Activated naive CD8-positive, alpha-beta T cell treated with anti-CD3 and anti-CD28 coated beads, Interleukin-2, amount 10 ng/mL, durations not matched to agents 7 days and 5 days (primary cell): Measurements from ENCODE around the gene FBXW5. TPM values are rescaled to one million over a fixed set of nuclear protein-coding genes. Genes with fewer than 3 reads are reported as not detected.

Experiments used
- ATAC-seq: fragments of 150-1000 bp; cut with Tn5 transposase; one replicate; pipeline ENCODE4 v1.10.0; 2021; ENCODE audit warnings: low read depth, moderate library complexity
- POLR2A ChIA-PET: fragments of 350-600 bp; sonication (Branson Sonifier 250); formaldehyde crosslinking; loops from one replicate; lab custom pipeline; 2021; ENCODE audit warnings: antibody characterized with exemption; lab: Charles Lee
- DNase-seq: peaks from one replicate; pipeline ENCODE4 v3.0.0; 2021
- H3K27ac Mint-ChIP-seq: one replicate; pipeline ENCODE4 v1.8.0; 2022; ENCODE audit warnings: mild to moderate bottlenecking, mixed read lengths
- H3K27me3 Mint-ChIP-seq: one replicate; pipeline ENCODE4 v1.8.0; 2022; ENCODE audit warnings: mild to moderate bottlenecking, moderate library complexity, mixed read lengths
- H3K36me3 Mint-ChIP-seq: one replicate; pipeline ENCODE4 v1.8.0; 2021; ENCODE audit warnings: mild to moderate bottlenecking, mixed read lengths
- H3K4me1 Mint-ChIP-seq: one replicate; pipeline ENCODE4 v1.8.0; 2021; ENCODE audit warnings: mixed read lengths
- H3K4me3 Mint-ChIP-seq: one replicate; pipeline ENCODE4 v1.8.0; 2022; ENCODE audit warnings: mild to moderate bottlenecking, moderate library complexity, mixed read lengths
- H3K9me3 Mint-ChIP-seq: one replicate; pipeline ENCODE4 v1.8.0; 2021; ENCODE audit warnings: mixed read lengths
- total RNA-seq, 2 experiments: library from RNA; stranded (reverse); gene quantifications; one replicate each; pipeline ENCODE4 v1.2.3, GENCODE V29; 2021

The FBXW5 gene
- total RNA-seq, 2 experiments from 2014 or later: 103 to 104 TPM

DNA sequence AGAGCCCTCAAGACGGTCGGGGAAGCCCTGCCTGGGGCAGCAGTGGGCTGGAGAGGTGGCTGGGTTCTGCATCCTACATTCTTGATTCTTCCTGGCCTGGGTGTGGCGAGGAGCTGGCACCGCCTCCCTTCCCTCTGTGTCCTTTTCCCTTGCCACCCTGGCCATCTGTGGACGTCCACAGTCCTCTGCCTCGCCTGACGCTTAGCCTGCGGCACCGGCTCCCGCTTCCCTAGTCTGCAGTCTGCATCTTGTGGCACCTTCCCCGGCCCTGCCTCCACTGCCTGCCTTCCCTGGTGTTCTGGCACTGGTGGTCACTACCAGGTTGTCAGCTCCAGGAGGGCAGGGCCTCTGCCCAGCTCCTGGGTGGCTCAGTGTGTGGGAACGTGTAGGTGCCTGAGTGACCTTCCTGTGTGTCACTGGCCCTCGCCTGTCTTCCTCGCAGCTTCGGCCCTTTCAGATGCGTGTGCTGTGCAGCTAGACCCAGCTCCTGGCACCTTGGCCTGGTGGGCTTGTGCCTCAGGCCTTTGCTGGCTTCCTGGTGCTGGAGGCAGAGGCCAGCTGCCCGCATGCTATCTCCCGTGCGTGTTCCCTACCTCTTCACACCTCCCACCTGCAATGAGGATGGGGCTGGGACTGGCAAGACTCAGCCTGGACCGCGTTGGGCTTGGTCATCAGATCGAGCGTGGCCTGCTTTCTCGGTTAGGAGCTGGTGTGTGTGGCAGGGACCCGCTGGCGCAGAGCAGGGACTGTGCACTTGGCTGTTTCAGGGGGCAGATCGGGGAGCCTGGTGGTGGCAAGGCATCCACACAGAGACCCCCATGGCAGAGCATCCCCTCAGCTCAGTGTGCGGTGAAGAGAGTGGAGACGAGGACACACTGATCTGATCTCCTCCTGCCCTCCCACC is 37.3 kb downstream of the FBXW5 start:
- no peak for ATAC-seq
- Mint-ChIP-seq H3K4me3 (no peak overlapping the region), H3K36me3 (peaks cover 19% of the 10 kb centered on the region), H3K9me3 (no peaks in the 10 kb centered on the region), H3K27me3 (no peaks in the 10 kb centered on the region), H3K4me1 (peaks cover 10% of the 10 kb centered on the region), H3K27ac (peak overlapping the region; percentile 13)
- DNase-seq: no peak
- POLR2A ChIA-PET: interaction anchor here (0.6 kb wide), 1 partner anchor 22 kb away, joined by 3 read pairs; no protein-coding TSS in a partner anchor

DNA sequence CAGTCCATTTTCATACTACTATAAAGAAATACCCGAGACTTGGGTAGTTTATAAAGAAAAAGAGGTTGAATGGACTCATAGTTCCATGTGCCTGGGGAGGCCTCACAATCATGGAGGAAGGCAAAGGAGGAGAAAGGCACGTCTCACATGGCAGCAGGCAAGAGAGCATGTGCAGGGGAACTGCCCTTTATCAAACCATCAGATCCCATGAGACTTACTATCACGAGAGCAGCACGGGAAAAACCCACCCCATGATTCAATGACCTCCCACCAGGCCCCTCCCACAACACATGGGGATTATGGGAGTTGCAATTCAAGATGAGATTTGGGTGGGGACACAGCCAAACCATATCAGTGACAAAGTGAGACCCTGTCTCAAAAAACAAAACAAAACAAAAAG is 38.3 kb downstream of the FBXW5 start:
- Mint-ChIP-seq H3K4me3 (no peak overlapping the region), H3K9me3 (no peaks in the 10 kb centered on the region), H3K27me3 (no peaks in the 10 kb centered on the region), H3K36me3 (peaks cover 22% of the 10 kb centered on the region), H3K4me1 (peaks cover 19% of the 10 kb centered on the region), H3K27ac (no peak overlapping the region)
- DNase-seq (no peak), ATAC-seq (no peak)
- POLR2A ChIA-PET: no interaction called here

DNA sequence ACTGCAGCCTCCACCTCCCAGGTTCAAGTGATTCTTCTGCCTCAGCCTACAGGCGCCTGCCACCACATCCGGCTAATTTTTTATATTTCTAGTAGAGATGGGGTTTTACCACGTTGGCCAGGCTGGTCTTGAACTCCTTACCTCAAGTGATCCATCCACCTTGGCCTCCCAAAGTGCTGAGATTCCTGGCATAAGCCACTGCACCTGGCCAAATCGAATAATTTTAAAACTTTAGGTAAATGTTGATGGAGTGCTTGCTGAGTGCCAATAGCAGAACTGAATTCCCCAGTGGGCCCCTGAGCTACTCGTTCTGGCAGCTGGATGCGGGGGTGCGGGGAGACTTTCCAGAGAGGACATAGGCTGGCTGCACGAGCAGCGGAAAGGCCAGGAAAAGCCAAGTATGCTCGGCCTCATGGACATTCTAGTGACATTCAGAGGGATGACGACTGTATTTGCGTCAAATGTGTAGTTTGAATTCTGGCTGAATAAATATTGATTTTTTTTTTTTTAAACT is 41.4 kb downstream of the FBXW5 start:
- Mint-ChIP-seq H3K27ac (peak overlapping the region; percentile 70), H3K36me3 (peaks cover 31% of the 10 kb centered on the region), H3K9me3 (no peaks in the 10 kb centered on the region)

DNA sequence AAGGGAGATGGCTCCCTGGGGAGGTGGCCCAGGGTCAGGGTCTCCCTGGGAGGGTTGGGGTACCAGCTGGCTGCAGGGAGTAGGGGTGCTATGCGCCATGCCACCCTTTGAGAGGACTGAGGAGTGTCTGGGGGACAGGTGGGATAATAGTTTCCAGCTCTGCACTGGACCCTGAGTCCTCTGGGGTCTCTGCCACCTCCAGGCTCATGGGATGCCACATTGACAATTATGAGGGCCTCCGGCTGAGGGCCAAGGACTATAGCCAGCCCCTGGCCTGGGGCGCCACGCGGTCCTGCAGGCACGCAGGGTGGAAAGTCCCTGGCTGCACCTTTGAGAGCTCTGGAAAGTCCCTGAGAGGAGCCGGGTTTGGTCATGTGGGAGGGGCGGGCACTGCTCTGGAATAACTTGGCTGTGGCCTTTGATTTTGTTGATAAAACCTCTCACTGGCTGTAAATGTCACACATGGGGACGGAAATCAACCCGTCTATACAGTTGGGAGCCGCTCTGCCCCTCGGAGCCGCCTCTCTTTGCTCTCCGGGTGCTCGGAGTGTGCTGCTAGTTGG is 42.2 kb downstream of the FBXW5 start:
- DNase-seq (peak; percentile 62), ATAC-seq (peak; percentile 61)
- no peaks in the 10 kb centered on the region for H3K9me3 Mint-ChIP-seq
- no peaks in the 10 kb centered on the region for H3K27me3 Mint-ChIP-seq
- peaks cover 34% of the 10 kb centered on the region for H3K4me1 Mint-ChIP-seq
- peak overlapping the region; percentile 87 for H3K27ac Mint-ChIP-seq
- peak overlapping the region; percentile 54 for H3K4me3 Mint-ChIP-seq
- POLR2A ChIA-PET: interaction anchor here (0.6 to 3.6 kb wide), 11 partner anchors 8 to 133 kb away, joined by 3 to 38 read pairs (median 6); partner anchors contain the start of genes AJM1, C8G, CLIC3 and FBXW5
- peaks cover 31% of the 10 kb centered on the region for H3K36me3 Mint-ChIP-seq

More for the DNA sequence above, 41.4 kb downstream of the FBXW5 start:
- POLR2A ChIA-PET: interaction anchor here (0.6 to 3.6 kb wide), 10 partner anchors 8 to 132 kb away, joined by 3 to 38 read pairs (median 7); partner anchors contain the start of genes C8G, CLIC3, FBXW5 and TRAF2
- DNase-seq: no peak
- no peak for ATAC-seq
- H3K4me1 Mint-ChIP-seq: peaks cover 33% of the 10 kb centered on the region
- no peaks in the 10 kb centered on the region for H3K27me3 Mint-ChIP-seq
- H3K4me3 Mint-ChIP-seq: no peak overlapping the region

DNA sequence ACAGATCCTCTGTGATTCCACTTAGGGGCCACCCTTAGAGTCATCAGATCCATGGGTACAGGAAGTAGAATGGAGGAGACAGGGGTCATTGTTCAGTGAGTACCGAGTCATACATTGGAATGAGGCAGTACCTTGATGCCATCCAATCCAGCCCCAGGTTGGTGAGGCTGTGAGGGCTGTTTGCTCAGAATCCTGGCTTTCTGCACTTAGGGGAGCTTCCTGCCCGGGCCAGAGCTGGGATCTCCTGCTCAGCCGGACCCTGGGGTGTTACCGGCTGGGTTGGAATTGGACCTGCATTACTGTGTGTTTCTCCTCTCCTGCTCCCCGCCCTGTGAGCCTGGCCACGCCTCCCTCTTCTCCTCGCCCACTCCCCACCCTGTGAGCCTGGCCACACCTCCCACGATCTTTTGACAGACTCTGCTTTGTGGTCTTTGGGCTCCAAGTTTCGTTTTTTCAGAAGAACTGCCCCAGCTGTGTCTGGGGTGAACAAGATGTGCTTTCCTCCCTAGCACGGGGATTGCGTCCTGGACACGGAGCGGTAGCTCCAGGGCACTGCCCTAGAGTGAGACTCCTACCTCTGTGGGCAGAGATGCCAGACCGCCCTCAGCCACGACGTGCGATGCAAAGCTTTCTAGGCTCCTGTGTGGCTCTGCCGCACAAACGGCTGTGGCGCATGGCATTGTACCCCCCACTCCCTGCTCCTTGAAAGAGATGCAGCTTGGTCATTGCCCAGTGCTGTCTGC is 42.9 kb downstream of the FBXW5 start:
- Mint-ChIP-seq H3K27ac (peak overlapping the region; percentile 87), H3K4me3 (peak overlapping the region; percentile 54), H3K4me1 (peaks cover 38% of the 10 kb centered on the region), H3K27me3 (no peaks in the 10 kb centered on the region), H3K36me3 (peaks cover 26% of the 10 kb centered on the region), H3K9me3 (no peaks in the 10 kb centered on the region)
- POLR2A ChIA-PET: interaction anchor here (0.6 to 3.6 kb wide), 10 partner anchors 9 to 231 kb away, joined by 3 to 38 read pairs (median 6); partner anchors contain the start of genes AJM1, C8G, CLIC3 and FBXW5
- peak; percentile 66 for DNase-seq
- peak; percentile 76 for ATAC-seq

DNA sequence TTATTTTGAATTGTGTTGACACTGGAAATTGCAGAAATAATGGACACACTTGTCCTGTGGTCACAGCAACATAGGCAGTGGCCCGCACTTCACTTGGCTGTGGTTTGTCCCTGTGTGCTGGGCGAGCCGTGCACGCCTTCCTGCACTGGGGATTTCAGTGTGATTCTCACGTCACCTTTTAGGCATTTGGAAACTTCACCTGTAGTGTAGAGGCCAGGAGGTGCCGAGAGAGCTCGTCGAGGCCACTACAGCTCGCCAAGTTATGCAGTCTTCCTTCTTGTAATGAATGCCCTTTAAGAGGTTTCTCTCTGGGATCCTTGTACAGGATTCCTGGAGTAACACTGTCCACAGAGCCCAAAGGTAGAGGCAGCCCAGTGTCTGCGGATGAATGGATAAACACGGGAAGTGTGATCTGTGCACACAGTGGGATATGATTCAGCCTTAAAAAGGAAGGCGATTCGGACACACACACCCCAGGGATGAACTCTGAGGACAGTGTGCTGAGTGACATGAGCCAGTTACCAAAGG is 43.5 kb downstream of the FBXW5 start:
- DNase-seq: no peak
- H3K36me3 Mint-ChIP-seq: peaks cover 23% of the 10 kb centered on the region
- no peaks in the 10 kb centered on the region for H3K9me3 Mint-ChIP-seq
- H3K4me3 Mint-ChIP-seq: peak overlapping the region; percentile 54
- POLR2A ChIA-PET: interaction anchor here (1.1 to 3.6 kb wide), 4 partner anchors 14 to 58 kb away, joined by 3 to 38 read pairs (median 16); partner anchors contain the start of genes AJM1, C8G, FBXW5 and TRAF2
- no peaks in the 10 kb centered on the region for H3K27me3 Mint-ChIP-seq
- peak overlapping the region; percentile 87 for H3K27ac Mint-ChIP-seq
- H3K4me1 Mint-ChIP-seq: peaks cover 37% of the 10 kb centered on the region
- no peak for ATAC-seq

DNA sequence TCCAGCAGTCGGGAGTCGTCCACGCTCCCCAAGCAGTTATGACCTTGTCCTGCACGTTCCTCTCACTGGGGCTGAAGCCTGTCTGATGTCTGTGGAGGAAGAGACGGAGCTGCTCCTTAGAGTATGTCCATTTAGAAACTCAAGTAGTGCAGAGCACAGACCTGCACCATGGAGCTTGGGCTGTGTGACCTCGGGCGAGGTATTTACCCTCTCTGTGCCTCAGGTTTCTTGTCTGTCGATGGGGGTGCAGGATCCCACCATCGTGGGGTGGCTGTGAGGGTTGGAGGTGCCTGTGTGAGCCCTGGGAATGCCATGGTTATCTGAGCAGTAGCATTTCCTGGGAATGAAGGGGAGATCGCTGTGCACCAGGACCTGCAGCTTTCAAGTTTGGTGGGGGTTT is 44.0 kb downstream of the FBXW5 start:
- Mint-ChIP-seq H3K4me1 (peaks cover 37% of the 10 kb centered on the region), H3K4me3 (no peak overlapping the region), H3K27ac (peak overlapping the region; percentile 79), H3K9me3 (no peaks in the 10 kb centered on the region), H3K27me3 (no peaks in the 10 kb centered on the region), H3K36me3 (peaks cover 23% of the 10 kb centered on the region)
- no peak for DNase-seq
- POLR2A ChIA-PET: interaction anchor here (3.6 kb wide), 1 partner anchor 13 kb away, joined by 38 read pairs; the partner anchor contains the start of gene TRAF2
- no peak for ATAC-seq

DNA sequence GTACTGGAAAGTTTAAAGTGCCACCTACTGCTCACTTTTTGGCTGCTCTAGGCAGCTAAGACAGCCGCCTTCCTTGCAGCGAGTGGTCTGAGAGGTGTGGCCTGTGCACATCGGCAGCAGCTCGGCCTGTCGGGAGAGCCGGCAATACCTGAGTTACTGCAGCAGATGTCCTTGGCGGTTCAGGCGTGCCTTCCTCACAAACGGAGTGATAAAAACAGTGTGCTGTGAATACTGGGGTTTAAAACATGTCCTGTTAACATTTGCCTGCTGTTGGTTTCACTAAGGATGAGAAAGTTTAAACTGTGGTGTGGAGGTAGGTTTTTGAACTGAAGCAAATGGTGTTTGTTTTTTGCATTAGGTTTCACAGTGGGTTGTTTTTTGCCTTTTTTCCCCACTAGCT is 45.3 kb downstream of the FBXW5 start:
- no peaks in the 10 kb centered on the region for H3K9me3 Mint-ChIP-seq
- H3K4me3 Mint-ChIP-seq: no peak overlapping the region
- ATAC-seq: no peak
- no peaks in the 10 kb centered on the region for H3K27me3 Mint-ChIP-seq
- peak overlapping the region; percentile 56 for H3K27ac Mint-ChIP-seq
- no peak for DNase-seq
- POLR2A ChIA-PET: no interaction called here
- peaks cover 22% of the 10 kb centered on the region for H3K36me3 Mint-ChIP-seq
- peaks cover 36% of the 10 kb centered on the region for H3K4me1 Mint-ChIP-seq

DNA sequence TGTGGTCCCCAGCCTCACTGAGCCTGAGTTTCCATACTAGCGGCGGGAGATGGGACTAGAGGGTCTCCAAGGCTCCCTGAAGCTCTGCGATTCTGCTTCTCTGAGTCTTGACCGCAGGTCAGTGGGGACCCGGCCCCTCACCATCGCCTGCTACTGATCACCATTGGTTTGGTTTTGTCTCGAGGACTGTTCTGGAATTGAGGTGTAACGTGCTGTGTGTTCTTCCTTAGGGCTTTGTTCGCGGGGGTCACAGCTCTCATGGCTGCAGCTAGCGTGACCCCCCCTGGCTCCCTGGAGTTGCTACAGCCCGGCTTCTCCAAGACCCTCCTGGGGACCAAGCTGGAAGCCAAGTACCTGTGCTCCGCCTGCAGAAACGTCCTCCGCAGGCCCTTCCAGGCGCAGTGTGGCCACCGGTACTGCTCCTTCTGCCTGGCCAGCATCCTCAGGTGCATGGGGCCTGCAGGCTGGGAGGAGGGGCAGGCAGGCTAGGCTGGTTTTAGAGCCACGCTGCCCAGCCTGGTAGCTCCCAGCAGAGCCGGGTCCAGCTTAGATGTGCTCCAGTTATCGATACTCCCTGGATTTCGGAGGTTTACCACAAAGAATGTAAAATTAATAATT is 45.9 kb downstream of the FBXW5 start:
- DNase-seq (no peak), ATAC-seq (no peak)
- POLR2A ChIA-PET: no interaction called here
- H3K36me3 Mint-ChIP-seq: peaks cover 22% of the 10 kb centered on the region
- H3K4me1 Mint-ChIP-seq: peaks cover 37% of the 10 kb centered on the region
- H3K4me3 Mint-ChIP-seq: no peak overlapping the region
- no peaks in the 10 kb centered on the region for H3K27me3 Mint-ChIP-seq
- no peaks in the 10 kb centered on the region for H3K9me3 Mint-ChIP-seq
- H3K27ac Mint-ChIP-seq: peak overlapping the region; percentile 34

DNA sequence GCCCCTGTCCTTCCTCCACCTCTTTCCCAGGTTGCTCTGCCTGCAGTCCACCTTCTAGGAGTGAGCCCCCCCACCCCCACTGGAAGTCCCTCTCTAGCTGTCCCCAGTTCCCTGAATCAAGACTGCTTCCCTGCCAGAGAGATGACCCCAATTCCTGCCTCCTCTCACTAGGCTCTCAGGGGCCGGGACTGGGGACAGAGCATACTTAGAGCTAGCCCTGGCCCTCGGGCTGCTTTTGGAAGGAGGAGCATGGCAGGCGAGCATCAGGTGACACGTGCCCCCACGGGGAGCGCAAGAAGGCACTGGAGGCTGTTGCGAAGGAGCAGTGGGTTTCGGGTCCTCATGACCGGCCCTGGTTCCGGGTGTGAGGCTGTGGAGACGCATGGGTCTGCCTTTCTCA is 48.5 kb downstream of the FBXW5 start:
- Mint-ChIP-seq H3K27me3 (no peaks in the 10 kb centered on the region), H3K36me3 (peaks cover 15% of the 10 kb centered on the region), H3K4me3 (no peak overlapping the region), H3K9me3 (no peaks in the 10 kb centered on the region), H3K27ac (peak overlapping the region; percentile 45), H3K4me1 (peaks cover 23% of the 10 kb centered on the region)
- no peak for ATAC-seq
- DNase-seq: no peak
- POLR2A ChIA-PET: no interaction called here

DNA sequence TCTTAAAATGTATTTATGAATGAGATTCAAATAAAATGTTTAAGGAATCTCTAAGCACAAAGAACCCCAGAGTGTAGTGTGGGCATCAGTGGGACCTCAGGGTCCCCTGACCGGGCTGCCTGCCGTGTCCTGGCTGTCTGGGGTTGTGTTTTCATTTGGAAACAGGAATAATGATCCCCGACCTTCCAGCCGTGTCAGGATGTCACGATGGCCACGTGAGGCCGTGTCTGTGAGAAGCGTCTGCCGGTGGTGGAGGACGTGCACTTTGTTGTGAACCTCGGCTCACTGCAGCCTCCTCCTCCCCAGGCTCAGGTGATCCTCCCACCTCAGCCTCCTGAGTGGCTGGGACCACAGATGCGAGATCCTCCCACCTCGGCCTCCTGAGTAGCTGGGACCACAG is 53.9 kb downstream of the FBXW5 start:
- Mint-ChIP-seq H3K27ac (no peak overlapping the region), H3K27me3 (no peaks in the 10 kb centered on the region), H3K9me3 (no peaks in the 10 kb centered on the region), H3K36me3 (peaks cover 5% of the 10 kb centered on the region), H3K4me1 (peaks cover 19% of the 10 kb centered on the region), H3K4me3 (no peak overlapping the region)
- DNase-seq (no peak), ATAC-seq (no peak)
- POLR2A ChIA-PET: no interaction called here
